Liver (tissue), 9 donors: ENCODE data around the gene DYSF. TPM values are rescaled to one million over a fixed set of nuclear protein-coding genes. Genes with fewer than 3 reads are reported as not detected.

ENCODE experiments used
- DNase-seq: peaks from one replicate; pipeline ENCODE4 v3.0.0-alpha.2; 2017; ENCODE audit warnings: low spot score
- H3K27ac ChIP-seq, 2 donors: one replicate each; pipeline ENCODE4 v1.7.0; 2013; ENCODE audit warnings: inconsistent platforms in 2 of 2, low read length in 2 of 2, control low read depth in 1 of 2, low read depth in 1 of 2, mild to moderate bottlenecking in 1 of 2
- H3K27me3 ChIP-seq, 4 donors: one replicate each; pipeline versions ENCODE4 v1.6.1 to v1.7.0; 2013; ENCODE audit warnings: low read length in 3 of 4, inconsistent platforms in 1 of 4, mild to moderate bottlenecking in 1 of 4, moderate library complexity in 1 of 4; ENCODE audit not compliant: control insufficient read depth in 4 of 4, insufficient read depth in 4 of 4
- H3K36me3 ChIP-seq, 4 donors: one replicate each; pipeline versions ENCODE4 v1.6.1 to v1.7.0; 2013; ENCODE audit warnings: low read length in 3 of 4, mild to moderate bottlenecking in 3 of 4, low read depth in 1 of 4, moderate library complexity in 1 of 4; ENCODE audit not compliant: control insufficient read depth in 4 of 4, insufficient read depth in 3 of 4
- H3K4me1 ChIP-seq, 4 donors: one replicate each; pipeline versions ENCODE4 v1.6.1 to v1.7.0; 2013; ENCODE audit warnings: low read length in 3 of 4, mild to moderate bottlenecking in 3 of 4, moderate library complexity in 1 of 4; ENCODE audit not compliant: control insufficient read depth in 4 of 4, insufficient read depth in 4 of 4
- H3K4me3 ChIP-seq, 3 donors: one replicate each; pipeline versions ENCODE4 v1.6.1 to v1.7.0; 2013; ENCODE audit warnings: low read length in 3 of 3, control low read depth in 1 of 3, low read depth in 1 of 3, mild to moderate bottlenecking in 1 of 3
- H3K9ac ChIP-seq, 2 donors: one replicate each; pipeline ENCODE4 v1.7.0; 2013; ENCODE audit warnings: low read length in 2 of 2, mild to moderate bottlenecking in 2 of 2, moderate library complexity in 2 of 2, control low read depth in 1 of 2, low read depth in 1 of 2
- H3K9me3 ChIP-seq, 4 donors: one replicate each; pipeline versions ENCODE4 v1.6.1 to v1.7.0; 2013; ENCODE audit warnings: low read length in 3 of 4; ENCODE audit not compliant: control insufficient read depth in 4 of 4
- FOXA1 ChIP-seq: IDR thresholded peaks from 2 replicates; pipeline ENCODE4 v1.6.1; 2016; ENCODE audit warnings: antibody characterized with exemption
- FOXA2 ChIP-seq: IDR thresholded peaks from 2 replicates; pipeline ENCODE4 v1.6.1; 2016; ENCODE audit warnings: antibody characterized with exemption
- HNF4A ChIP-seq, 2 donors: conservative IDR thresholded peaks; 2 replicates each; pipeline ENCODE4 v1.6.1; 2016; ENCODE audit warnings: antibody characterized with exemption in 2 of 2, mild to moderate bottlenecking in 2 of 2
- JUND ChIP-seq, 2 donors: IDR thresholded peaks; 2 replicates each; pipeline ENCODE4 v1.6.1; 2016; ENCODE audit warnings: antibody characterized with exemption in 2 of 2
- RAD21 ChIP-seq, 2 donors: IDR thresholded peaks; 2 replicates each; pipeline ENCODE4 v1.6.1; 2016; ENCODE audit warnings: antibody characterized with exemption in 2 of 2, mild to moderate bottlenecking in 2 of 2
- RXRA ChIP-seq, 2 donors: IDR thresholded peaks; 2 replicates each; pipeline ENCODE4 v1.6.1; 2017 to 2018; ENCODE audit warnings: antibody characterized with exemption in 2 of 2, mild to moderate bottlenecking in 1 of 2
- SP1 ChIP-seq: IDR thresholded peaks from 2 replicates; pipeline ENCODE4 v1.6.1; 2018; ENCODE audit warnings: antibody characterized with exemption, mild to moderate bottlenecking
- TAF1 ChIP-seq: conservative IDR thresholded peaks from 2 replicates; pipeline ENCODE4 v1.6.1; 2016; ENCODE audit warnings: antibody characterized with exemption, mild to moderate bottlenecking
- YY1 ChIP-seq: IDR thresholded peaks from 2 replicates; pipeline ENCODE4 v1.6.1; 2016; ENCODE audit warnings: antibody characterized with exemption, mild to moderate bottlenecking
- WGBS: extraction: QIAGEN DNeasy Blood & Tissue Kit; methylation state at CpG from one replicate; pipeline ENCODE4 v1.1.7; 2013; 5-methylcytosine and 5-hydroxymethylcytosine counted together
- polyA plus RNA-seq, 2 donors: library from polyadenylated mRNA; stranded (reverse) in 1 of 2; unstranded in 1 of 2; fragments of 200-250 nt in 1 of 2; fragments of >200 nt in 1 of 2; fragmentation: Nextera tagmentation in 1 of 2; extraction: Ambion mirVana in 1 of 2; gene quantifications; one replicate each; pipeline versions ENCODE4 v1.2.1 to v1.2.3, GENCODE V29; 2013 to 2015
- total RNA-seq, 2 donors: library from RNA; depleted of rRNA; stranded (reverse); fragments of >200 nt; gene quantifications; one replicate each; pipeline ENCODE4 v1.2.3, GENCODE V29; 2014
- TF ChIP-seq, protein P1 (sequence below): fragments of 150-350 bp; IDR thresholded peaks from 2 replicates; pipeline ENCODE4 v1.5.1; 2017; ENCODE audit warnings: improper control_type of control experiment, low read depth, low read length; ENCODE audit not compliant: missing input control
- TF ChIP-seq, protein P2 (sequence below): IDR thresholded peaks from 2 replicates; pipeline ENCODE4 v1.6.1; 2016; ENCODE audit warnings: antibody characterized with exemption, mild to moderate bottlenecking
- TF ChIP-seq, protein P3 (sequence below): IDR thresholded peaks from 2 replicates; pipeline ENCODE4 v1.6.1; 2016; ENCODE audit warnings: antibody characterized with exemption
- TF ChIP-seq, protein P4 (sequence below): IDR thresholded peaks from 2 replicates; pipeline ENCODE4 v1.6.1; 2016; ENCODE audit warnings: antibody characterized with exemption
- donor health status: healthy.
- donor health status: healthy.
- donor health status: healthy.
- donor health status: healthy.
- donor health status: healthy.

The DYSF gene
- total and polyA plus RNA-seq, 4 donors: 8.5 to 20.8 (median 13.6) TPM

DNA sequence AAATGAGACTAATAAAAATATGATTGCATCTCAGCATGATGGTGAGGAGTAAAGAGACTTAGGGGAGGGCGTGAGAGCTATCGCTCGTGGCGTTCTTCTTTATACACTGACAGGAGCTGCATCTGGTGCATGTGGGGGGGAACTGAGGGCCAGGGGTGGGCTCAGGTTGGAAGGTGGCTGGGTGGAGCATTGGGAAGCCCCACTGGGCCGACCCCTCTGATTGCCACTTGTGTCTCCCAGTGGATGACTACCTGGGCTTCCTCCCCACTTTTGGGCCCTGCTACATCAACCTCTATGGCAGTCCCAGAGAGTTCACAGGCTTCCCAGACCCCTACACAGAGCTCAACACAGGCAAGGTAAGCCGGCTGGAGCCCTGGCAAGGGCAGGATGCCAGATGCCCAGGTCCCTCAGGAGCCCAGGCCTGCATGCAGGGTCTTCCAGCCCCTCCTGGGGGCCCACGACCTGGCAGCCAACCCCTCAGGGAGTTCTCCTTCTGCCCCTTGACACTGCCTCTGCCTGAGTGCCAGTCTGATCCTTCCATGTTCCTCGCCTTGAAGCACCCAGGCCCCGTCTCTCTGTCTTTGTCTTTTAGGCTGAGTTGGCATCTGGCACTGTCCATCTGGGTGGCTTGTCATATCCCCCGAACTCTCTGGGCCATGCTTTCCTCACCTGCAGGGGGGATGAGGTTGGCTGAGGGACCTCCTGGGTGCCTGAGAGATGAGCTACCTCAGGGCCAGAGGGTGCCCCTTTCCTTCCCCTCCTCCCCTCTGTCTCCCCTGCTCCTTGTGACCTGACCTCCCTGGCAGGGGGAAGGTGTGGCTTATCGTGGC lies 97.7 kb downstream of the DYSF start:
- Histone ChIP-seq H3K4me3 (no peak overlapping the region), H3K4me1 (peaks cover 6 to 22% (median 16%) of the 10 kb centered on the region in 4 donors), H3K9ac (no peak overlapping the region), H3K36me3 (no peaks in the 10 kb centered on the region), H3K27me3 (no peaks in the 10 kb centered on the region), H3K9me3 (no peaks in the 10 kb centered on the region), H3K27ac (no peak overlapping the region)
- TF ChIP-seq, protein P1, sequence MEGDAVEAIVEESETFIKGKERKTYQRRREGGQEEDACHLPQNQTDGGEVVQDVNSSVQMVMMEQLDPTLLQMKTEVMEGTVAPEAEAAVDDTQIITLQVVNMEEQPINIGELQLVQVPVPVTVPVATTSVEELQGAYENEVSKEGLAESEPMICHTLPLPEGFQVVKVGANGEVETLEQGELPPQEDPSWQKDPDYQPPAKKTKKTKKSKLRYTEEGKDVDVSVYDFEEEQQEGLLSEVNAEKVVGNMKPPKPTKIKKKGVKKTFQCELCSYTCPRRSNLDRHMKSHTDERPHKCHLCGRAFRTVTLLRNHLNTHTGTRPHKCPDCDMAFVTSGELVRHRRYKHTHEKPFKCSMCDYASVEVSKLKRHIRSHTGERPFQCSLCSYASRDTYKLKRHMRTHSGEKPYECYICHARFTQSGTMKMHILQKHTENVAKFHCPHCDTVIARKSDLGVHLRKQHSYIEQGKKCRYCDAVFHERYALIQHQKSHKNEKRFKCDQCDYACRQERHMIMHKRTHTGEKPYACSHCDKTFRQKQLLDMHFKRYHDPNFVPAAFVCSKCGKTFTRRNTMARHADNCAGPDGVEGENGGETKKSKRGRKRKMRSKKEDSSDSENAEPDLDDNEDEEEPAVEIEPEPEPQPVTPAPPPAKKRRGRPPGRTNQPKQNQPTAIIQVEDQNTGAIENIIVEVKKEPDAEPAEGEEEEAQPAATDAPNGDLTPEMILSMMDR: no peak
- TF ChIP-seq SP1 (no peak), TAF1 (no peak), HNF4A (conservative IDR thresholded peaks at IDR 0.05) (no peak), RXRA (IDR thresholded peaks at IDR 0.05) (no peak)
- TF ChIP-seq, protein P2, sequence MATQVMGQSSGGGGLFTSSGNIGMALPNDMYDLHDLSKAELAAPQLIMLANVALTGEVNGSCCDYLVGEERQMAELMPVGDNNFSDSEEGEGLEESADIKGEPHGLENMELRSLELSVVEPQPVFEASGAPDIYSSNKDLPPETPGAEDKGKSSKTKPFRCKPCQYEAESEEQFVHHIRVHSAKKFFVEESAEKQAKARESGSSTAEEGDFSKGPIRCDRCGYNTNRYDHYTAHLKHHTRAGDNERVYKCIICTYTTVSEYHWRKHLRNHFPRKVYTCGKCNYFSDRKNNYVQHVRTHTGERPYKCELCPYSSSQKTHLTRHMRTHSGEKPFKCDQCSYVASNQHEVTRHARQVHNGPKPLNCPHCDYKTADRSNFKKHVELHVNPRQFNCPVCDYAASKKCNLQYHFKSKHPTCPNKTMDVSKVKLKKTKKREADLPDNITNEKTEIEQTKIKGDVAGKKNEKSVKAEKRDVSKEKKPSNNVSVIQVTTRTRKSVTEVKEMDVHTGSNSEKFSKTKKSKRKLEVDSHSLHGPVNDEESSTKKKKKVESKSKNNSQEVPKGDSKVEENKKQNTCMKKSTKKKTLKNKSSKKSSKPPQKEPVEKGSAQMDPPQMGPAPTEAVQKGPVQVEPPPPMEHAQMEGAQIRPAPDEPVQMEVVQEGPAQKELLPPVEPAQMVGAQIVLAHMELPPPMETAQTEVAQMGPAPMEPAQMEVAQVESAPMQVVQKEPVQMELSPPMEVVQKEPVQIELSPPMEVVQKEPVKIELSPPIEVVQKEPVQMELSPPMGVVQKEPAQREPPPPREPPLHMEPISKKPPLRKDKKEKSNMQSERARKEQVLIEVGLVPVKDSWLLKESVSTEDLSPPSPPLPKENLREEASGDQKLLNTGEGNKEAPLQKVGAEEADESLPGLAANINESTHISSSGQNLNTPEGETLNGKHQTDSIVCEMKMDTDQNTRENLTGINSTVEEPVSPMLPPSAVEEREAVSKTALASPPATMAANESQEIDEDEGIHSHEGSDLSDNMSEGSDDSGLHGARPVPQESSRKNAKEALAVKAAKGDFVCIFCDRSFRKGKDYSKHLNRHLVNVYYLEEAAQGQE: no peak
- TF ChIP-seq, protein P3, sequence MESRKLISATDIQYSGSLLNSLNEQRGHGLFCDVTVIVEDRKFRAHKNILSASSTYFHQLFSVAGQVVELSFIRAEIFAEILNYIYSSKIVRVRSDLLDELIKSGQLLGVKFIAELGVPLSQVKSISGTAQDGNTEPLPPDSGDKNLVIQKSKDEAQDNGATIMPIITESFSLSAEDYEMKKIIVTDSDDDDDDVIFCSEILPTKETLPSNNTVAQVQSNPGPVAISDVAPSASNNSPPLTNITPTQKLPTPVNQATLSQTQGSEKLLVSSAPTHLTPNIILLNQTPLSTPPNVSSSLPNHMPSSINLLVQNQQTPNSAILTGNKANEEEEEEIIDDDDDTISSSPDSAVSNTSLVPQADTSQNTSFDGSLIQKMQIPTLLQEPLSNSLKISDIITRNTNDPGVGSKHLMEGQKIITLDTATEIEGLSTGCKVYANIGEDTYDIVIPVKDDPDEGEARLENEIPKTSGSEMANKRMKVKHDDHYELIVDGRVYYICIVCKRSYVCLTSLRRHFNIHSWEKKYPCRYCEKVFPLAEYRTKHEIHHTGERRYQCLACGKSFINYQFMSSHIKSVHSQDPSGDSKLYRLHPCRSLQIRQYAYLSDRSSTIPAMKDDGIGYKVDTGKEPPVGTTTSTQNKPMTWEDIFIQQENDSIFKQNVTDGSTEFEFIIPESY: no peak
- WGBS: 92% methylated on average over 11 of the region's 11 CpGs
- no peak for DNase-seq

DNA sequence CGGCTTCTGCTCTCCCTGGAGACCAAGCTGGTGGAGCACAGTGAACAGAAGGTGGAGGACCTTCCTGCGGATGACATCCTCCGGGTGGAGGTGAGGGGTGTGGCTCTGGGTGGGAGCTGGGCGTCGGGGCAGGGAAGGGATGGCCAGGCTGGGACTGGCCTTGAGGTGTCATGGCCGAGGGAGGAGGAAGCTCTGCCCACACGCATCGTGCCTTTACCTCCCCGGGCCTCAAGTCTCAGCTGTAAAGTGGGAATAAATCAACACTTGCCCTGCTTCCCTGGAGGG lies 98.2 kb downstream of the DYSF start:
- no peak for DNase-seq
- Histone ChIP-seq H3K9ac (no peak overlapping the region), H3K9me3 (no peaks in the 10 kb centered on the region), H3K4me3 (no peak overlapping the region), H3K4me1 (peaks cover 6 to 27% (median 18%) of the 10 kb centered on the region in 4 donors), H3K36me3 (no peaks in the 10 kb centered on the region), H3K27ac (no peak overlapping the region), H3K27me3 (no peaks in the 10 kb centered on the region)
- TF ChIP-seq RXRA (IDR thresholded peaks at IDR 0.05): no peak
- no peak for TF ChIP-seq RAD21 (IDR thresholded peaks at IDR 0.05)
- no peak for TF ChIP-seq SP1
- TF ChIP-seq, protein P4, sequence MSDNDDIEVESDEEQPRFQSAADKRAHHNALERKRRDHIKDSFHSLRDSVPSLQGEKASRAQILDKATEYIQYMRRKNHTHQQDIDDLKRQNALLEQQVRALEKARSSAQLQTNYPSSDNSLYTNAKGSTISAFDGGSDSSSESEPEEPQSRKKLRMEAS: no peak
- TF ChIP-seq, protein P1: no peak
- no peak for TF ChIP-seq FOXA2
- no peak for TF ChIP-seq YY1
- TF ChIP-seq FOXA1: no peak
- TF ChIP-seq JUND (IDR thresholded peaks at IDR 0.05): no peak
- TF ChIP-seq HNF4A (conservative IDR thresholded peaks at IDR 0.05): no peak
- WGBS: 93% methylated on average over 9 of the region's 9 CpGs
